NB4 (cell line): Measurements from ENCODE around the gene GCK.

Source experiments
- DNase-seq: peaks from one replicate; pipeline ENCODE4 v3.0.0; 2010; ENCODE audit warnings: low read depth
- H3K4me3 ChIP-seq: one replicate; pipeline ENCODE4 v1.5.1; 2011; ENCODE audit warnings: mild to moderate bottlenecking, low read depth, low read length, moderate library complexity
- MAX ChIP-seq: IDR thresholded peaks from 2 replicates; pipeline ENCODE4 v1.6.1; 2011; ENCODE audit warnings: low read depth, low read length
- MYC ChIP-seq: IDR thresholded peaks from 2 replicates; pipeline ENCODE4 v1.6.1; 2011; ENCODE audit warnings: low read depth, low read length
- POLR2A ChIP-seq: IDR thresholded peaks from 2 replicates; pipeline ENCODE4 v1.6.1; 2011; ENCODE audit warnings: mild to moderate bottlenecking; ENCODE audit not compliant: insufficient read length; ENCODE audit errors: extremely low read depth
- TF ChIP-seq, protein P1 (sequence below): IDR thresholded peaks from one replicate; pipeline ENCODE4 v1.5.1; 2012; ENCODE audit warnings: low read depth, low read length

GCK gene

DNA sequence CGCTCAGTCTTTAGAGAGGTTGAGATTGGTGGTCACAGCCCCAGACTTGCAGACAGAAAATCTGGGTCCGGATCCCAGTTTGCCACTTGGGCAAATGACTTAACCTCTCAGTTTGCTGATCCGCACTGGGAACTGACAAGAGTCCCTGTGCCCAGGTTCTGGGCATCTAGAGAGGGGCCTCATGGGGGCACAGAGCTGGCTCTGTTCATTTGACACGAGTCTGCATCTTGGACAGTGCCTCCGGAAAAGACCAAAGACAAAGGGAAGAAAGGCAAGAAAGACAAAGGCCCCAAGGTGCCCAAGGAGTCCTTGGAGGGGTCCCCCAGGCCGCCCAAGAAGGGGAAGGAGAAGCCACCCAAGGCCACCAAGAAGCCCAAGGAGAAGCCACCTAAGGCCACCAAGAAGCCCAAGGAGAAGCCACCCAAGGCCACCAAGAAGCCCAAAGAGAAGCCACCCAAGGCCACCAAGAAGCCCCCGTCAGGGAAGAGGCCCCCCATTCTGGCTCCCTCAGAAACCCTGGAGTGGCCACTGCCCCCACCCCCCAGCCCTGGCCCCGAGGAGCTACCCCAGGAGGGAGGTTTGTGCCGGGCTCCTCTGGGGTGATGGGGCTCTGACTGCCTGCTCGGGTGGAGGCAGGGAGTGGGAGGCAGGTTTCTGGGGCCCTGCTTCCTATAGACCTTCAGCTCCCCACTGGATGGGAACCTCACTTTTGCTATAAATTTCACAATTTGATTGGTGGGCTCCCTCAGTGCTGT lies 82.8 kb downstream of the GCK start:
- H3K4me3 ChIP-seq = no peak overlapping the region
- no peak for TF ChIP-seq MYC
- TF ChIP-seq MAX = no peak
- TF ChIP-seq POLR2A = no peak
- TF ChIP-seq, protein P1, sequence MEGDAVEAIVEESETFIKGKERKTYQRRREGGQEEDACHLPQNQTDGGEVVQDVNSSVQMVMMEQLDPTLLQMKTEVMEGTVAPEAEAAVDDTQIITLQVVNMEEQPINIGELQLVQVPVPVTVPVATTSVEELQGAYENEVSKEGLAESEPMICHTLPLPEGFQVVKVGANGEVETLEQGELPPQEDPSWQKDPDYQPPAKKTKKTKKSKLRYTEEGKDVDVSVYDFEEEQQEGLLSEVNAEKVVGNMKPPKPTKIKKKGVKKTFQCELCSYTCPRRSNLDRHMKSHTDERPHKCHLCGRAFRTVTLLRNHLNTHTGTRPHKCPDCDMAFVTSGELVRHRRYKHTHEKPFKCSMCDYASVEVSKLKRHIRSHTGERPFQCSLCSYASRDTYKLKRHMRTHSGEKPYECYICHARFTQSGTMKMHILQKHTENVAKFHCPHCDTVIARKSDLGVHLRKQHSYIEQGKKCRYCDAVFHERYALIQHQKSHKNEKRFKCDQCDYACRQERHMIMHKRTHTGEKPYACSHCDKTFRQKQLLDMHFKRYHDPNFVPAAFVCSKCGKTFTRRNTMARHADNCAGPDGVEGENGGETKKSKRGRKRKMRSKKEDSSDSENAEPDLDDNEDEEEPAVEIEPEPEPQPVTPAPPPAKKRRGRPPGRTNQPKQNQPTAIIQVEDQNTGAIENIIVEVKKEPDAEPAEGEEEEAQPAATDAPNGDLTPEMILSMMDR = no peak

GRCh38 chr7:44105832-44106231 lies 83.4 kb downstream of the GCK start:
- TF ChIP-seq MYC (no peak), MAX (no peak), POLR2A (no peak)
- TF ChIP-seq, protein P1 = no peak
- no peak overlapping the region for H3K4me3 ChIP-seq
- DNase-seq = no peak

More for the DNA sequence above, 82.8 kb downstream of the GCK start:
- DNase-seq = no peak

DNA sequence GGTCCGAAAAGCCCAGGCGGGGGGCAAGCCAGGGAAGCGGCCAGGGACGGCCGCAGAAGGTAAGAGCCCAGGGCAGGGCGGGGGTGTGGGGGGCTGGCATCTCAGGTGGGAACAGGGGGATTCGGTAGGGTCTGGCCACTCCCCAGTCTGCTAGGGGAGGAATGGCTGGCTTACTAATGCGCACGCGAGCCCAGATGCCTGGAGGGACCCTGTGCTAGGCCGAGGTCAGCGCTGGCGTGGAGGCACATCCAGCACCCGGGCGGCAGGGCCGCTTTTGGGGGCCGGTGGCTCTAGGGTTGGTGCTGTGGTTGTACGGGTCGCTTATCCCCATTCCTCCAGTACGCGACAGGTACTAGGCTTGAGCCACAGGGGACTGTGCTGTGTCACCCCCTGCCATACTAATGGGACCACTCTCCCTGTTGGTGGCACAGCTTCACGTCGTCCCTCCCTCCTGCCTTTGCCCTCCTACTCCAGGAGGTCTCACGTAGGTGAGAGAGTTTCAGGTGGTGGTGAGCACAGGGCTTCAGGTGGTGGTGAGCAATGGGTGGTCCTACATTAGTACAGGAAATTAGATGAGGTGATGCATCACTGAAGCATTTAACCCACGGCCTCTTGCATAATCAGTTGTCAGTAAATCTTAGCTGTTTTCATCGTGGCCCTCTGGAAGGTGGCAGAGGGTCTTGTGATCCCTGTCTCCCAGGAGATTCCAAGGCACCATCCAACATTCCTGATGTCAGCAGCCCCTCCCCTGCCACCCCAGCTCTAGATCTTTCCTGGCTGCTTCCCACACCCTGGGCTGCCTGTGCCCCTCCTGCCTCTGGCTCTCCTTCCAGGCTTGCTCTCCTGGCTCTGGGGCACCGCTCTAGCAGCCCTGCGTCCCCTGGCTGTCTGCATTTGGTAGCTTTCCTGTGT lies 84.1 kb downstream of the GCK start:
- no peak overlapping the region for H3K4me3 ChIP-seq

DNA sequence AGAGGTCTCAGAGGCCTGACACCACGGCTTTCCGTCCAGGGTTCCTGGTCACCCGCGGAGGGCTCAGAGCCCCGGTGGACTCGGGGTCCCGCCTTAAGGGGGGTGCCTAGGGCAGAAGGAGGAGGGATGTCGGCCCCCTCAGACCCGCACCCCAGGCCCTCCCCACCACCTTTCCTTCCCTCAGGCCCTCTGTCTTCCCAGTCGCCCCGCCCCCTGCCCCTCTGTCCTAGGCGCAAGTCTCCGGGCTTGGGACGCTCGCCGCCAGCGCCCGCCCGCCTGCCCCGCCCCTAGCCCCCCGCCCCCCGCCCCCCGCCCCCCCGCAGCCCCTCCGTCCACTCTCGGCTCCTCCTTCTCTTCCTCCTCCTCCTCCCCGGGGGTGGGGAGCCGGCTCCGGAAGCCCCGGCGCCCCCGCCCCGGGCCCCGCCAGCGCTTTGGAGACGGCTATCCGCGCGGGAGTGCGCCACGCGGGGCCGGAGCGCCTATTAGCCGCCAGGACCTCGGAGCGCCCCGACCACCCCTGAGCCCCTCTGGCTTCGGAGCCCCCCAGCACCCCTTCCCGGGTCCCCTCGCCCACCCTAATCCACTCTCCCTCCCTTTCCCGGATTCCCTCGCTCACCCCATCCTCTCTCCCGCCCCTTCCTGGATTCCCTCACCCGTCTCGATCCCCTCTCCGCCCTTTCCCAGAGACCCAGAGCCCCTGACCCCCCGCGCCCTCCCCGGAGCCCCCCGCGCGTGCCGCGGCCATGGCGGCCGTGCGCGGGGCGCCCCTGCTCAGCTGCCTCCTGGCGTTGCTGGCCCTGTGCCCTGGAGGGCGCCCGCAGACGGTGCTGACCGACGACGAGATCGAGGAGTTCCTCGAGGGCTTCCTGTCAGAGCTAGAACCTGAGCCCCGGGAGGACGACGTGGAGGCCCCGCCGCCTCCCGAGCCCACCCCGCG lies 85.0 kb downstream of the GCK start, which contains the start of gene AEBP1:
Gene AEBP1, plus strand, starts transcription at position 423 of the 937 bp plus-strand sequence. Its CDS starts 321 bp downstream, at position 744.
- DNase-seq = no peak
- no peak within 1 kb of the TSS for H3K4me3 ChIP-seq
- TF ChIP-seq, protein P1 = no peak
- TF ChIP-seq POLR2A (no peak), MYC (no peak), MAX (no peak)

More for the DNA sequence above, 84.1 kb downstream of the GCK start:
- TF ChIP-seq POLR2A (no peak), MYC (no peak), MAX (no peak)
- TF ChIP-seq, protein P1 = no peak
- DNase-seq = no peak

GRCh38 chr7:44103566-44103922 lies 85.7 kb downstream of the GCK start:
- TF ChIP-seq POLR2A (no peak), MAX (no peak)
- H3K4me3 ChIP-seq = no peak overlapping the region
- no peak for DNase-seq
